H9 (cell line): ENCODE data around the gene TADA2B. TPM values are rescaled to one million over a fixed set of nuclear protein-coding genes. Genes with fewer than 3 reads are reported as not detected.

ENCODE experiments used
- DNase-seq: peaks from one replicate; pipeline ENCODE4 v3.0.0-alpha.2; 2017
- H2AFZ ChIP-seq: one replicate; pipeline ENCODE4 v1.6.1; 2013; ENCODE audit warnings: mild to moderate bottlenecking, low read length, control low read depth, moderate library complexity
- H2AK5ac ChIP-seq: 2 replicates; pipeline ENCODE4 v1.6.1; 2013; ENCODE audit warnings: low read length, control low read depth, mixed read lengths; ENCODE audit not compliant: insufficient read length
- H2BK120ac ChIP-seq: one replicate; pipeline ENCODE4 v1.6.1; 2013; ENCODE audit warnings: low read depth, mild to moderate bottlenecking, low read length, control low read depth, inconsistent platforms; ENCODE audit not compliant: poor library complexity, severe bottlenecking
- H2BK12ac ChIP-seq: 2 replicates; pipeline ENCODE4 v1.6.1; 2013; ENCODE audit warnings: low read length, control low read depth, mixed read lengths, low read depth; ENCODE audit not compliant: insufficient read length
- H2BK15ac ChIP-seq: 2 replicates; pipeline ENCODE4 v1.6.1; 2013; ENCODE audit warnings: low read depth, low read length, control low read depth
- H2BK20ac ChIP-seq: one replicate; pipeline ENCODE4 v1.6.1; 2013; ENCODE audit warnings: low read depth, mild to moderate bottlenecking, low read length, control low read depth, inconsistent platforms; ENCODE audit not compliant: poor library complexity, severe bottlenecking
- H2BK5ac ChIP-seq: 2 replicates; pipeline ENCODE4 v1.6.1; 2013; ENCODE audit warnings: low read length, control low read depth, mixed read lengths; ENCODE audit not compliant: insufficient read length
- H3K14ac ChIP-seq: 2 replicates; pipeline ENCODE4 v1.6.1; 2013; ENCODE audit warnings: low read length, control low read depth; ENCODE audit not compliant: insufficient read depth
- H3K18ac ChIP-seq: 2 replicates; pipeline ENCODE4 v1.6.1; 2013; ENCODE audit warnings: low read depth, mild to moderate bottlenecking, mixed read lengths, low read length, control low read depth; ENCODE audit not compliant: insufficient read length
- H3K23ac ChIP-seq: 2 replicates; pipeline ENCODE4 v1.6.1; 2013; ENCODE audit warnings: low read length, control low read depth, mixed read lengths, low read depth; ENCODE audit not compliant: insufficient read length
- H3K23me2 ChIP-seq: 2 replicates; pipeline ENCODE4 v1.6.1; 2013; ENCODE audit warnings: low read depth, mild to moderate bottlenecking, mixed read lengths, low read length, control low read depth; ENCODE audit not compliant: insufficient read length, poor library complexity, severe bottlenecking
- H3K27ac ChIP-seq: 2 replicates; pipeline ENCODE4 v1.5.1; 2013; ENCODE audit warnings: low read length, control low read depth, mixed read lengths, low read depth; ENCODE audit not compliant: insufficient read length
- H3K27me3 ChIP-seq: 2 replicates; pipeline ENCODE4 v1.6.1; 2013; ENCODE audit warnings: low read length, control low read depth, inconsistent platforms; ENCODE audit not compliant: insufficient read depth
- H3K4ac ChIP-seq: 2 replicates; pipeline ENCODE4 v1.6.1; 2013; ENCODE audit warnings: low read depth, mild to moderate bottlenecking, control low read depth, inconsistent platforms, low read length, moderate library complexity
- H3K4me1 ChIP-seq: 2 replicates; pipeline ENCODE4 v1.6.1; 2013; ENCODE audit warnings: low read length, control low read depth, inconsistent platforms; ENCODE audit not compliant: insufficient read depth
- H3K4me2 ChIP-seq: 2 replicates; pipeline ENCODE4 v1.6.1; 2013; ENCODE audit warnings: low read length, control low read depth, mixed read lengths; ENCODE audit not compliant: insufficient read length, insufficient read depth
- H3K56ac ChIP-seq: 2 replicates; pipeline ENCODE4 v1.6.1; 2013; ENCODE audit warnings: low read depth, mild to moderate bottlenecking, mixed read lengths, low read length, control low read depth; ENCODE audit not compliant: insufficient read length
- H3K79me1 ChIP-seq: 2 replicates; pipeline ENCODE4 v1.6.1; 2013; ENCODE audit warnings: low read depth, mild to moderate bottlenecking, moderate library complexity, low read length, control low read depth, inconsistent platforms; ENCODE audit not compliant: insufficient read depth, poor library complexity, severe bottlenecking
- H3K79me2 ChIP-seq: 2 replicates; pipeline ENCODE4 v1.6.1; 2013; ENCODE audit warnings: low read length, control low read depth, inconsistent platforms; ENCODE audit not compliant: insufficient read depth
- H3K9ac ChIP-seq: 2 replicates; pipeline ENCODE4 v1.6.1; 2013; ENCODE audit warnings: low read length, control low read depth, mixed read lengths; ENCODE audit not compliant: insufficient read length; ENCODE audit errors: extremely low read depth
- H3K9me3 ChIP-seq: one replicate; pipeline ENCODE4 v1.6.1; 2013; ENCODE audit warnings: low read depth, low read length, inconsistent platforms; ENCODE audit not compliant: control insufficient read depth
- H3T11ph ChIP-seq: one replicate; pipeline ENCODE4 v1.6.1; 2013; ENCODE audit warnings: mild to moderate bottlenecking, low read length, control low read depth, inconsistent platforms
- H4K20me1 ChIP-seq: one replicate; pipeline ENCODE4 v1.6.1; 2013; ENCODE audit not compliant: control insufficient read depth, insufficient read length, insufficient read depth
- H4K5ac ChIP-seq: 2 replicates; pipeline ENCODE4 v1.6.1; 2013; ENCODE audit warnings: low read depth, mild to moderate bottlenecking, mixed read lengths, low read length, control low read depth; ENCODE audit not compliant: insufficient read length
- H4K8ac ChIP-seq: replicated peaks from 2 replicates; pipeline ENCODE4 v1.6.1; 2013; ENCODE audit warnings: low read length, control low read depth, mixed read lengths, low read depth; ENCODE audit not compliant: insufficient read length
- H4K91ac ChIP-seq: 2 replicates; pipeline ENCODE4 v1.6.1; 2013; ENCODE audit warnings: low read depth, mild to moderate bottlenecking, moderate library complexity, mixed read lengths, low read length, control low read depth; ENCODE audit not compliant: insufficient read length
- H3K27ac Mint-ChIP-seq, 3 experiments: 2 replicates in 2 of 3; 3 replicates in 1 of 3; pipeline ENCODE4 v1.8.0; 2020 to 2021; ENCODE audit warnings: mixed read lengths in 3 of 3, mild to moderate bottlenecking in 1 of 3, moderate library complexity in 1 of 3
- H3K27me3 Mint-ChIP-seq: 2 replicates; pipeline ENCODE4 v1.8.0; 2021; ENCODE audit warnings: low read depth, mild to moderate bottlenecking, moderate library complexity, mixed read lengths
- H3K36me3 Mint-ChIP-seq, 3 experiments: 2 replicates in 2 of 3; 3 replicates in 1 of 3; pipeline ENCODE4 v1.8.0; 2020 to 2021; ENCODE audit warnings: low read depth in 3 of 3, mixed read lengths in 3 of 3; ENCODE audit not compliant: insufficient read depth in 1 of 3
- H3K4me1 Mint-ChIP-seq, 2 experiments: 2 replicates each; pipeline ENCODE4 v1.8.0; 2020; ENCODE audit warnings: mixed read lengths in 2 of 2
- H3K4me3 Mint-ChIP-seq, 2 experiments: 2 replicates in 1 of 2; 3 replicates in 1 of 2; pipeline ENCODE4 v1.8.0; 2020 to 2021; ENCODE audit warnings: mild to moderate bottlenecking in 2 of 2, mixed read lengths in 2 of 2, moderate library complexity in 1 of 2
- H3K9me3 Mint-ChIP-seq, 2 experiments: 2 replicates in 1 of 2; 3 replicates in 1 of 2; pipeline ENCODE4 v1.8.0; 2020; ENCODE audit warnings: mild to moderate bottlenecking in 2 of 2, mixed read lengths in 2 of 2, moderate library complexity in 1 of 2
- WGBS: extraction: QIAGEN DNeasy Blood & Tissue Kit; methylation state at CpG from one replicate; pipeline ENCODE4 v1.1.7; 2013; ENCODE audit warnings: missing lambda C conversion rate, low lambda C conversion rate, mixed read lengths; ENCODE audit not compliant: insufficient read length; ENCODE audit errors: extremely low coverage; 5-methylcytosine and 5-hydroxymethylcytosine counted together
- total RNA-seq: library from RNA; stranded (reverse); gene quantifications from 2 replicates; pipeline ENCODE4 v1.2.1, GENCODE V29; 2021
- TF ChIP-seq, protein P1 (sequence below): fragments of 200-600 bp; sonication (generic); conservative IDR thresholded peaks from 3 replicates; pipeline ENCODE4 v1.8.0; 2021; ENCODE audit warnings: antibody characterized with exemption, mild to moderate bottlenecking

Gene TADA2B
- total RNA-seq, 1 experiment from 2014 or later = 14.0 TPM

DNA sequence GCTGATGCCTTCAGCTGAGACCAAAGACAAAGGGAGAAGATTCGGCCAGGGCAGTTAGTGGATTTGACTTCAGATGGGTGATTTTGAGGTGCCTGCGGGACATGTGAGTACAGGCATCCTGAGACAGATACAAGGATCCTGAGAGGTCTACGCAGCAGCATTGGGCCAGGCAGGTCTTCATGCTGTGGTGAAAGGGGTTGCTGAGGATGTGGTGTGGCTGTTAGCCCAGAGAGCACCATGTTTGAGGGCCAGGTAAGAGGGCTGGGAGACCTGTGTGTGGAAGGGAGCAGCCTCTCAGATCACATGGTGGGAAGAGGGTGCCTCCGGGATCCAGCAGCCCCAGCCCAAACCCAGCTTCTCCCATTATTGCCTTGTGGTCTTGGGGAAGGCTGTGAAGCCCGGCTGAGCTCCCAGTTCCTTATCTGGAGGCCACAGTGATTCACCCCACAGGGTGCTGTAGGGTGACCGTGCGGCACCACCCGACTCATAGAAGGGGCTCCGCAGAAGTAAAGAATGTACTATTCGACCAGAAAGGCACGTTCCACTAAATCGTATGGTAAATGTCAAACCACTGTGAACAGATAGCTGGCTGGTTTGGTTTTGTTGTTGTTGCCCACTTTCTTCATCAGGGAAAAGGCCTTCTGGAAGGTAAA, 27.7 kb upstream of the TADA2B start:
- TF ChIP-seq, protein P1, sequence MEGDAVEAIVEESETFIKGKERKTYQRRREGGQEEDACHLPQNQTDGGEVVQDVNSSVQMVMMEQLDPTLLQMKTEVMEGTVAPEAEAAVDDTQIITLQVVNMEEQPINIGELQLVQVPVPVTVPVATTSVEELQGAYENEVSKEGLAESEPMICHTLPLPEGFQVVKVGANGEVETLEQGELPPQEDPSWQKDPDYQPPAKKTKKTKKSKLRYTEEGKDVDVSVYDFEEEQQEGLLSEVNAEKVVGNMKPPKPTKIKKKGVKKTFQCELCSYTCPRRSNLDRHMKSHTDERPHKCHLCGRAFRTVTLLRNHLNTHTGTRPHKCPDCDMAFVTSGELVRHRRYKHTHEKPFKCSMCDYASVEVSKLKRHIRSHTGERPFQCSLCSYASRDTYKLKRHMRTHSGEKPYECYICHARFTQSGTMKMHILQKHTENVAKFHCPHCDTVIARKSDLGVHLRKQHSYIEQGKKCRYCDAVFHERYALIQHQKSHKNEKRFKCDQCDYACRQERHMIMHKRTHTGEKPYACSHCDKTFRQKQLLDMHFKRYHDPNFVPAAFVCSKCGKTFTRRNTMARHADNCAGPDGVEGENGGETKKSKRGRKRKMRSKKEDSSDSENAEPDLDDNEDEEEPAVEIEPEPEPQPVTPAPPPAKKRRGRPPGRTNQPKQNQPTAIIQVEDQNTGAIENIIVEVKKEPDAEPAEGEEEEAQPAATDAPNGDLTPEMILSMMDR = no peak
- no peak overlapping the region for H3K56ac ChIP-seq
- no peaks in the 10 kb centered on the region; the same call in 1 of the 2 replicates for H3K27me3 Mint-ChIP-seq
- no peak overlapping the region for H2BK5ac ChIP-seq
- no peaks in the 10 kb centered on the region for H3K79me2 ChIP-seq
- H3K14ac ChIP-seq = no peak overlapping the region
- H4K20me1 ChIP-seq = no peaks in the 10 kb centered on the region
- H2BK15ac ChIP-seq = no peak overlapping the region
- peaks cover 28 to 78% (median 50%) of the 10 kb centered on the region in 3 experiments; a peak in 6 of 7 replicates for H3K36me3 Mint-ChIP-seq
- WGBS = no CpG with 5 or more reads among the region's 12 CpGs
- H3T11ph ChIP-seq = no peak overlapping the region
- H3K4me1 ChIP-seq = no peaks in the 10 kb centered on the region
- no peak for DNase-seq
- no peak overlapping the region for H3K27ac Mint-ChIP-seq
- no peak overlapping the region for H4K91ac ChIP-seq
- H3K4ac ChIP-seq = no peak overlapping the region
- H2AK5ac ChIP-seq = no peak overlapping the region
- no peaks in the 10 kb centered on the region; a peak in 1 of 5 replicates for H3K9me3 Mint-ChIP-seq
- H3K18ac ChIP-seq = no peak overlapping the region
- no peak overlapping the region for H2BK12ac ChIP-seq
- H3K4me3 Mint-ChIP-seq = no peak overlapping the region; a peak in 1 of 5 replicates
- H3K23me2 ChIP-seq = no peaks in the 10 kb centered on the region
- H3K4me2 ChIP-seq = no peak overlapping the region
- no peaks in the 10 kb centered on the region for H3K27me3 ChIP-seq
- no peaks in the 10 kb centered on the region for H3K79me1 ChIP-seq
- H3K9me3 ChIP-seq = no peaks in the 10 kb centered on the region
- H3K23ac ChIP-seq = no peak overlapping the region
- no peak overlapping the region for H2BK20ac ChIP-seq
- no peak overlapping the region for H4K8ac ChIP-seq
- H3K27ac ChIP-seq = no peak overlapping the region
- no peak overlapping the region for H2BK120ac ChIP-seq
- no peak overlapping the region for H3K9ac ChIP-seq
- H3K4me1 Mint-ChIP-seq = peaks cover 7 to 10% of the 10 kb centered on the region in 2 experiments; a peak in 3 of 4 replicates
- H4K5ac ChIP-seq = no peak overlapping the region
- H2AFZ ChIP-seq = no peak overlapping the region
